NCI-H526 treated with DMSO at 0.1 percent for 48 hours (cell line): Measurements from ENCODE around the gene USP7.

Experiments
- DNase-seq: peaks from one replicate; lab custom pipeline; 2025; lab: John Stamatoyannopoulos, UW

Gene USP7

GRCh38 chr16:8899709-8900317 is 63.9 kb downstream of the USP7 start:
- no peak for DNase-seq

- no peak for DNase-seq
Observed at GRCh38 chr16:8898660-8899318, 64.9 kb downstream of the USP7 start.

- DNase-seq, result no peak
Observed at GRCh38 chr16:8894736-8895334, 68.9 kb downstream of the USP7 start.

- DNase-seq, result no peak
Observed at GRCh38 chr16:8893976-8894690, 69.6 kb downstream of the USP7 start.

- no peak for DNase-seq
Observed at GRCh38 chr16:8893426-8893825, 70.3 kb downstream of the USP7 start.

- no peak for DNase-seq
Observed at GRCh38 chr16:8892101-8892575, 71.6 kb downstream of the USP7 start.

GRCh38 chr16:8890549-8890921 is 73.2 kb downstream of the USP7 start:
- no peak for DNase-seq

- no peak for DNase-seq
Observed at GRCh38 chr16:8889893-8890548, 73.7 kb downstream of the USP7 start.

- no peak for DNase-seq
Observed at GRCh38 chr16:8888951-8889892, 74.5 kb downstream of the USP7 start.

GRCh38 chr16:8887952-8888560 is 75.7 kb downstream of the USP7 start:
- DNase-seq, result no peak

GRCh38 chr16:8887431-8887765 is 76.3 kb downstream of the USP7 start:
- no peak for DNase-seq

GRCh38 chr16:8886593-8887430 is 76.9 kb downstream of the USP7 start:
- no peak for DNase-seq

GRCh38 chr16:8885674-8886592 is 77.8 kb downstream of the USP7 start:
- DNase-seq, result no peak

GRCh38 chr16:8882725-8883377 is 80.9 kb downstream of the USP7 start:
- DNase-seq, result no peak

GRCh38 chr16:8882041-8882617 is 81.6 kb downstream of the USP7 start, which contains the start of gene LITAFD:
TSS of gene LITAFD (plus strand) at chr16:8882351. CDS start at chr16:8884356, 2,005 bp downstream.
- DNase-seq, result no peak

- DNase-seq, result no peak
Observed at GRCh38 chr16:8880839-8881510, 82.7 kb downstream of the USP7 start.

- DNase-seq, result no peak
Observed at GRCh38 chr16:8878523-8878911, 85.2 kb downstream of the USP7 start.
